Measurements from ENCODE around the gene NISCH. TPM values are rescaled to one million over a fixed set of nuclear protein-coding genes. Genes with fewer than 3 reads are reported as not detected.
A peak's percentile ranks its signal among the peaks of the same experiment; 100 is the strongest.

The NISCH gene
- total RNA-seq, 1 experiment from 2014 or later = 104 TPM

DNA sequence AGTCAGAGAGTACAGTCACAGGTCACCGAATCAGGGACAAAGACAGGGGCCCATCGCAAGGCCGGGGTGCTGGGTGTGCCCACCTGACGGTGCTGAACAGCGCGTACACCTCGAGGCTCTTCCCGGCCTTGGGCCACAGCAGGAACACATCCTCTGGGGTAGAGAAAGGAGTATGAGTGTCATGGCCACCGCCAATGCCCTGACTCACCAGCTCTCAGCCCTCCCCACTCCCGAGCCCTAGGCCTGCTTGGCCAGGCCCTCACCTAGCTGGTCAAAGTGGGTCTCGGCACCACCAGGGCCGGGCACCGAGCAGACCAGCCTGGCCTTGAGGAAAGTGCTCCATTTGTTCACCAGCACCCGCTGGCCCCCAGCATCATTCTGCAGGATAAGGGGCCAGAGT, 14.7 kb upstream of the NISCH start:
- Histone ChIP-seq H2BK20ac (ENCODE audit: low read depth, low read length, poor library complexity, severe bottlenecking) (no peak overlapping the region), H3K18ac (ENCODE audit: insufficient read length, low read depth, low read length) (no peak overlapping the region), H3K9me3 (ENCODE audit: control insufficient read depth, low read depth, low read length) (no peaks in the 10 kb centered on the region), H3K56ac (ENCODE audit: insufficient read length, low read depth, low read length) (no peak overlapping the region), H2BK12ac (ENCODE audit: insufficient read length, low read depth, low read length) (no peak overlapping the region), H3K14ac (ENCODE audit: insufficient read depth, low read length) (no peak overlapping the region; the same call in 1 of the 2 replicates), H4K91ac (ENCODE audit: insufficient read length, low read depth, low read length) (no peak overlapping the region), H3K23me2 (ENCODE audit: insufficient read length, low read depth, low read length, poor library complexity, severe bottlenecking) (no peaks in the 10 kb centered on the region), H2BK15ac (ENCODE audit: low read depth, low read length) (no peak overlapping the region), H4K8ac (replicated peaks; ENCODE audit: insufficient read length, low read depth, low read length) (no peak overlapping the region), H3T11ph (ENCODE audit: low read length) (no peak overlapping the region), H3K23ac (ENCODE audit: insufficient read length, low read depth, low read length) (no peak overlapping the region), H3K4ac (ENCODE audit: low read depth, low read length) (no peak overlapping the region), H2BK5ac (ENCODE audit: insufficient read length, low read length) (no peak overlapping the region), H3K4me1 (ENCODE audit: insufficient read depth, low read length) (no peaks in the 10 kb centered on the region), H2AK5ac (ENCODE audit: insufficient read length, low read length) (no peak overlapping the region), H2AFZ (ENCODE audit: low read length) (no peak overlapping the region), H3K4me2 (ENCODE audit: insufficient read depth, insufficient read length, low read length) (no peak overlapping the region), H4K20me1 (ENCODE audit: control insufficient read depth, insufficient read depth, insufficient read length) (no peaks in the 10 kb centered on the region), H4K5ac (ENCODE audit: insufficient read length, low read depth, low read length) (no peak overlapping the region), H3K79me1 (ENCODE audit: insufficient read depth, low read depth, low read length, poor library complexity, severe bottlenecking) (no peaks in the 10 kb centered on the region), H3K27me3 (ENCODE audit: insufficient read depth, low read length) (no peaks in the 10 kb centered on the region), H2BK120ac (ENCODE audit: low read depth, low read length, poor library complexity, severe bottlenecking) (no peak overlapping the region), H3K27ac (ENCODE audit: insufficient read length, low read depth, low read length) (no peak overlapping the region), H3K9ac (ENCODE audit: extremely low read depth, insufficient read length, low read length) (no peak overlapping the region), H3K79me2 (ENCODE audit: insufficient read depth, low read length) (no peaks in the 10 kb centered on the region)
- Mint-ChIP-seq H3K9me3 (no peaks in the 10 kb centered on the region), H3K36me3 (ENCODE audit: insufficient read depth in 1 of 3, low read depth in 3 of 3) (no peaks in the 10 kb centered on the region; a peak in 1 of 7 replicates), H3K27ac (peak overlapping the region in 1 of 3 experiments; percentile 83; a peak in 1 of 7 replicates), H3K4me3 (no peak overlapping the region), H3K4me1 (peaks cover 4 to 10% of the 10 kb centered on the region in 2 experiments; a peak in 3 of 4 replicates), H3K27me3 (ENCODE audit: low read depth) (0 out of 2 replicates have a peak, but pooled peaks cover 2% of the 10 kb centered on the region)
- no CpG with 5 or more reads among the region's 14 CpGs for WGBS (ENCODE audit: extremely low coverage, insufficient read length, low lambda C conversion rate)
- no peak for DNase-seq
- no peak for TF ChIP-seq CTCF (conservative IDR thresholded peaks at IDR 0.05)

All from H9 (cell line).